Right atrium auricular region (tissue), 2 donors: ENCODE data around the gene TAF5. TPM values are rescaled to one million over a fixed set of nuclear protein-coding genes. Genes with fewer than 3 reads are reported as not detected.

Experiments
- DNase-seq: peaks from one replicate; pipeline ENCODE4 v3.0.0-alpha.2; 2019; ENCODE audit warnings: low spot score
- H3K27ac ChIP-seq, 2 donors: fragments of 200-600 bp; sonication (generic); 1 replicate in 1 of 2; 2 replicates in 1 of 2; pipeline ENCODE4 v1.5.1; 2016 to 2019
- H3K27me3 ChIP-seq, 2 donors: fragments of 200-600 bp; sonication (generic); one replicate each; pipeline versions ENCODE4 v1.5.1 to v1.6.0; 2017 to 2019
- H3K36me3 ChIP-seq: fragments of 200-600 bp; sonication (generic); one replicate; pipeline ENCODE4 v1.5.1; 2016
- H3K4me1 ChIP-seq, 2 donors: fragments of 200-600 bp; sonication (generic); one replicate each; pipeline versions ENCODE4 v1.5.1 to v1.6.0; 2017 to 2019
- H3K4me3 ChIP-seq, 2 donors: fragments of 200-600 bp; sonication (generic); 1 replicate in 1 of 2; 2 replicates in 1 of 2; pipeline ENCODE4 v1.5.1; 2017 to 2019; ENCODE audit warnings: mild to moderate bottlenecking in 1 of 2, moderate library complexity in 1 of 2
- H3K9me3 ChIP-seq, 2 donors: fragments of 200-600 bp; sonication (generic); one replicate each; pipeline ENCODE4 v1.5.1; 2019
- total RNA-seq, 2 donors: library from RNA; depleted of rRNA; stranded (reverse); fragments of >200 nt; gene quantifications; one replicate each; pipeline ENCODE4 v1.1.0, GENCODE V29; 2016
- TF ChIP-seq, protein P1 (sequence below), 2 donors: fragments of 200-600 bp; sonication (generic); IDR thresholded peaks; one replicate each; pipeline ENCODE4 v1.5.1; 2019; ENCODE audit warnings: antibody characterized with exemption in 2 of 2

TAF5 gene
- total RNA-seq, 2 donors from 2014 or later = 2.0 to 2.2 TPM

DNA sequence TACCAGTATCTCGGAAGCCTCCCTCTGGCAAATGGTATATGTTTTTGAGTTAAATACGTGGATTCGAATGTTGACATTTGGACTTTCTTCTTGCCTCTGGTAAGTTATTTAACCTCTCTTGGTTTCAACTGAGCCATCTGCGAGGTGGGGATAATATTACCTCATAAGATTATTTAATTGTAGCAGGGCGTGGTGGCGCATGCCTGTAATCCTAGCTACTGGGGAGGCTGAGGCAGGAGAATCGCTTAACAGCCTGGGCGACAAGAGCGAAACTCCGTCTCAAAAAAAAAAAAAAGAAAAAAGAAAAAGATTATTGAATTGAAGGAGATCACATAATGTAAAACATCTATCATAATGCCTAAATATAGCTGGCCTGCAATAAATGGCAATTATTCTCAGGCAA, 396 bp upstream of the TAF5 start:
- peak overlapping the region; percentile 68 to 90 for H3K27ac ChIP-seq
- no peak for DNase-seq
- TF ChIP-seq, protein P1, sequence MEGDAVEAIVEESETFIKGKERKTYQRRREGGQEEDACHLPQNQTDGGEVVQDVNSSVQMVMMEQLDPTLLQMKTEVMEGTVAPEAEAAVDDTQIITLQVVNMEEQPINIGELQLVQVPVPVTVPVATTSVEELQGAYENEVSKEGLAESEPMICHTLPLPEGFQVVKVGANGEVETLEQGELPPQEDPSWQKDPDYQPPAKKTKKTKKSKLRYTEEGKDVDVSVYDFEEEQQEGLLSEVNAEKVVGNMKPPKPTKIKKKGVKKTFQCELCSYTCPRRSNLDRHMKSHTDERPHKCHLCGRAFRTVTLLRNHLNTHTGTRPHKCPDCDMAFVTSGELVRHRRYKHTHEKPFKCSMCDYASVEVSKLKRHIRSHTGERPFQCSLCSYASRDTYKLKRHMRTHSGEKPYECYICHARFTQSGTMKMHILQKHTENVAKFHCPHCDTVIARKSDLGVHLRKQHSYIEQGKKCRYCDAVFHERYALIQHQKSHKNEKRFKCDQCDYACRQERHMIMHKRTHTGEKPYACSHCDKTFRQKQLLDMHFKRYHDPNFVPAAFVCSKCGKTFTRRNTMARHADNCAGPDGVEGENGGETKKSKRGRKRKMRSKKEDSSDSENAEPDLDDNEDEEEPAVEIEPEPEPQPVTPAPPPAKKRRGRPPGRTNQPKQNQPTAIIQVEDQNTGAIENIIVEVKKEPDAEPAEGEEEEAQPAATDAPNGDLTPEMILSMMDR (IDR thresholded peaks at IDR 0.05) = no peak

DNA sequence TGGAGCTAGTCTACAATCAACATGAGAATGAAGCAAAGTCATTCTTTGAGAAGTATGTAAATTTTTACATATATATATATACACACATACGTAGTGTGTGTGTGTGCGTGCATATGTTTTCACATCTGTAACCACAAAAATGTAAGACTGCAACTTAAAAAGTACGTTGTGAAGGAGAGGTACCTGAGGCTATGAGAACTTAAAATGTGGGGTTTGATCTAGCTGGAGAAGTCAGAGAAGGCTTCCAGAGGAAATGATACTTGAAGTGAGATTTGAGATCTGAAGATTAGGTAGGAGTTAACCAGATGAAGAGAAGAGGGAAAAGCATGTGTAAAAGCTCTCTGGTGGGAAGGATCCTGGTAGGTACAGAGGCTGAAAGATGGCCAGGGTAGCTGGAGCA, 5.8 kb downstream of the TAF5 start:
- TF ChIP-seq, protein P1 (IDR thresholded peaks at IDR 0.05) = no peak
- Histone ChIP-seq H3K4me3 (no peak overlapping the region), H3K27ac (no peak overlapping the region), H3K4me1 (peaks cover 0 to 13% of the 10 kb centered on the region in 2 donors), H3K36me3 (peaks cover 34% of the 10 kb centered on the region), H3K27me3 (no peaks in the 10 kb centered on the region), H3K9me3 (no peaks in the 10 kb centered on the region)
- no peak for DNase-seq

More for the DNA sequence above, 396 bp upstream of the TAF5 start:
- no peaks in the 10 kb centered on the region for H3K36me3 ChIP-seq
- H3K4me3 ChIP-seq = peak overlapping the region; percentile 82 to 100
- H3K9me3 ChIP-seq = no peaks in the 10 kb centered on the region
- H3K4me1 ChIP-seq = peaks cover 0 to 13% of the 10 kb centered on the region in 2 donors
- no peaks in the 10 kb centered on the region for H3K27me3 ChIP-seq

DNA sequence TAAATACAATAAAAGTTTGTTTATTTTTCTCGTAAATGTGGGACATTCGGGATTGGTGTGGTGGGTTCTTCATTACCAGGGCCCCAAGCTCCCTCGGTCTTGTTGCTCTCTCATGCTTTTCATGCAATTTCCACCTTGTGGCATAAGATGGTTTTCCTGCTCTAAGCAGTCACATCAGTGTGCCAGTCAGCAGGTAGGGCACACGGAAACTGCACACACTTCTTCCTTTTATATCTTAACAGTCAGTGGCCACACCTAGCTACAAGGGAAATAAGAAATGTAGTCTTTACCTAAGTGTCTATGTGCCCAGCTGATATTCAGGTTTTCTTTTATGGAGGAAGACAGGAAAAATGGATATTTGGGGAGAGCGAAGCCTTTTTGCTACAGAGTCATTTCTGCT, 6.5 kb downstream of the TAF5 start:
- TF ChIP-seq, protein P1 (IDR thresholded peaks at IDR 0.05) = no peak
- Histone ChIP-seq H3K27ac (no peak overlapping the region), H3K9me3 (no peaks in the 10 kb centered on the region), H3K36me3 (peaks cover 34% of the 10 kb centered on the region), H3K27me3 (no peaks in the 10 kb centered on the region), H3K4me3 (no peak overlapping the region), H3K4me1 (peaks cover 0 to 8% of the 10 kb centered on the region in 2 donors)
- DNase-seq = no peak

DNA sequence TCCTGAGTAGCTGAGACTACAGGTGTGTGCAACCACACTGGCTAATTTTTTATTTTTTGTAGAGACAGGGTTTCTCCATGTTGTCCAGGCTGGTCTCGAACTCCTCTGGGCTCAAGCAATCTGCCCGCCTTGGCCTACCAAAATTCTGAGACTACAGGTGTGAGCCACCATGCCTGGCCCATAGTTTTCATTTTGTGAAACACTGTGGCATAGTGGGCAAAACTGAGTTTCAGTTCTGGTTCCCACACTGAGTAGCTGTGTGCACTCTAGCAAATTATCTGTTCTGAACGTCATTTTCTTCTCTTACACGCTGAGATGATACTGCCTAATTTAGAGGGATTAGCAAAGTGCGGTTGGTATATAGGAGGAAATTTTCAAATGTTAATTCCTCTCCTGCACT, 15.0 kb downstream of the TAF5 start:
- Histone ChIP-seq H3K36me3 (peaks cover 38% of the 10 kb centered on the region), H3K27me3 (no peaks in the 10 kb centered on the region), H3K27ac (no peak overlapping the region), H3K4me1 (no peaks in the 10 kb centered on the region), H3K9me3 (no peaks in the 10 kb centered on the region), H3K4me3 (no peak overlapping the region)
- peak; percentile 13 for DNase-seq
- TF ChIP-seq, protein P1 (IDR thresholded peaks at IDR 0.05) = no peak

DNA sequence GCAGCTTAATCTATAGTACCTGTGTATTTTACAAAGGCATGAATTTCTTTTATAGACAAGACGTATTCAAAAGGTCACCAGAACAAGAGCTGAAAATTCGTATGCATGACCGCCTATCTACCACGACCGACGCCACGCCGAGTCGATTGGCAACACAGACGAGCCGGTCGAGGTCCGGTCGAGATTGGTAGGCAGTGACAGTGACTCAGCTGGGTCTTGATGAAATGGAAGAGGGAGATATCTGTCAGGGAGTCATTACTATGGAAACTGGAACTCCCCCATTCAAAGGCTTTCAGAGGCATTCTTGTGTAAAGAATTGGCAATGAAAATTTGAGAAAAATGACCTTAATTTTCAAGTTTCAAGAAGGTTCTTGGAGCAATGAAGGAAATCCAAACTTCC, 26.4 kb downstream of the TAF5 start:
- Histone ChIP-seq H3K4me1 (peaks cover 0 to 42% of the 10 kb centered on the region in 2 donors), H3K4me3 (no peak overlapping the region), H3K36me3 (peaks cover 41% of the 10 kb centered on the region), H3K27me3 (no peaks in the 10 kb centered on the region), H3K27ac (no peak overlapping the region), H3K9me3 (no peaks in the 10 kb centered on the region)
- TF ChIP-seq, protein P1 (IDR thresholded peaks at IDR 0.05) = no peak
- DNase-seq = no peak

DNA sequence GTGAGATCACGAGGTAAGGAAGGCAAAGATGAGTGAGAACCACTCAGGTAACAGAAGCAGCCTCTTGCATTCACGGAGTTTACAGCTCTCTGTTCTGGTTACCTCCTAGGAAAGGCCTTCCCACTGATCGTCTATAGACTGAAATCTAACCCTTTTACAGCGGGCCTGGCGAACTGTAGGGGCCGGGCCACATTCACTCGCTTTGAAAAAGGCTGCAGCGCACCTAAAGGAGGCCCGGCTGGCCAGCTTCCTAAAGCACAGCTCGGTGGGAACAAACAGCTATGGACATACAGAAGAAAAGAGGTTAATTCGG, 27.9 kb downstream of the TAF5 start:
- Histone ChIP-seq H3K9me3 (no peaks in the 10 kb centered on the region), H3K27ac (peak overlapping the region; percentile 92 to 94), H3K27me3 (no peaks in the 10 kb centered on the region), H3K36me3 (peaks cover 40% of the 10 kb centered on the region), H3K4me3 (peak overlapping the region; percentile 88 to 97), H3K4me1 (peaks cover 0 to 42% of the 10 kb centered on the region in 2 donors)
- DNase-seq = no peak
- TF ChIP-seq, protein P1 (IDR thresholded peaks at IDR 0.05) = no peak
